ENCODE measurements around the gene POLR2H. TPM values are rescaled to one million over a fixed set of nuclear protein-coding genes. Genes with fewer than 3 reads are reported as not detected.

The POLR2H gene
- total RNA-seq, 4 donors from 2014 or later = 42.4 to 116 (median 66.2) TPM

DNA sequence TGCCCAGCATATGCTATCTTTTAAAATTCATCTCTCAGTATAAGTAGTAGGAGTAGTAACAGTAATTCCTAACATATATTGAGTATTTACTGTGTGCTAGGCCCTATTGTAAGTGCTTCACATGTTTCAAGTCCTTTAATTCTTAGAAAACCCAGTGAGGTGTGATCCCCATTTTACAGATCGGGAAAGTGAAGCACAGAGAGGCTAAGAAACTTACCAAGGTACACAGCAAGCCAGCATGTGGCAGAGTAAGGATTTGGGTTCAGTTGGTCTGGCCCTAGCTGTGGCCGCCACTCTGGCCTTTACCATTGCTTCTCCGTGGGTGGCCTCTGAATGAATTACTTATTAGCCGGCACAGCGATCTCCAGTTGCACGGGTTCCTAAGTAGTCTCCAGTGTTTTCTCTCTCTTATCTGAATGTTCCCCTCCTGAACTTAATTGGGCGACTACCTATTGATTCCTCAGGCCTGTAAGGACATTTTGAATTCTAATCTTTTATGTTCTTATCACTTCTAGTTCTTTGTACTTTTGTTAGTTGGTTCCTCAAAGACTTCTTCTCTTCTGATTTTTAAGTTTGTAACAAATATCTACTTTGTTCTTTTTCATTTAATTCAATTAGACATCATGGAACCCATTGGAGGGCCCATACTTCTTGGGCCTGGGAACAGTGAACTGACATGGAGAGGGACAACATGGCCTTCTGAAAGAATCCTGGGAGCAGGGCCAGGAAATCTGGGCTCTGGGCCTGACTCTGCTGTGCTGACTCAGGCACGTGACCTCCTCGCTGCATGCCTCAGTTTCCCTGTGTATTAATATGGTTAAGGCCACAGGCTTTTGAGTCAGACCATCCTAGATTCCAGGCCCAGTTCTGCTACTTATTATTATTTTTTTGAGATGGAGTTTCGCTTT, 11.7 kb upstream of the POLR2H start:
- no peak for DNase-seq (ENCODE audit: low spot score in 2 of 2)
- Histone ChIP-seq H3K4me3 (no peak overlapping the region), H3K27me3 (no peaks in the 10 kb centered on the region), H3K36me3 (peaks cover 2% of the 10 kb centered on the region), H3K4me1 (peaks cover 32% of the 10 kb centered on the region), H3K27ac (no peak overlapping the region), H3K9me3 (no peaks in the 10 kb centered on the region)
- TF ChIP-seq EP300 (IDR thresholded peaks at IDR 0.05) = no peak
- WGBS = 89% methylated on average over 10 of the region's 10 CpGs

GRCh38 chr3:184350618-184351017, 10.9 kb upstream of the POLR2H start:
- WGBS = 95% methylated on average over 6 of the region's 6 CpGs
- no peak for DNase-seq (ENCODE audit: low spot score in 2 of 2)
- no peak overlapping the region for H3K27ac ChIP-seq
- H3K27me3 ChIP-seq = no peaks in the 10 kb centered on the region
- peaks cover 24% of the 10 kb centered on the region for H3K4me1 ChIP-seq
- peaks cover 3% of the 10 kb centered on the region for H3K36me3 ChIP-seq
- TF ChIP-seq CTCF (IDR thresholded peaks at IDR 0.05) (no peak), POLR2AphosphoS5 (IDR thresholded peaks at IDR 0.05) (no peak), POLR2A (IDR thresholded peaks at IDR 0.05) (no peak), EP300 (IDR thresholded peaks at IDR 0.05) (no peak)
- no peaks in the 10 kb centered on the region for H3K9me3 ChIP-seq
- H3K4me3 ChIP-seq = no peak overlapping the region

DNA sequence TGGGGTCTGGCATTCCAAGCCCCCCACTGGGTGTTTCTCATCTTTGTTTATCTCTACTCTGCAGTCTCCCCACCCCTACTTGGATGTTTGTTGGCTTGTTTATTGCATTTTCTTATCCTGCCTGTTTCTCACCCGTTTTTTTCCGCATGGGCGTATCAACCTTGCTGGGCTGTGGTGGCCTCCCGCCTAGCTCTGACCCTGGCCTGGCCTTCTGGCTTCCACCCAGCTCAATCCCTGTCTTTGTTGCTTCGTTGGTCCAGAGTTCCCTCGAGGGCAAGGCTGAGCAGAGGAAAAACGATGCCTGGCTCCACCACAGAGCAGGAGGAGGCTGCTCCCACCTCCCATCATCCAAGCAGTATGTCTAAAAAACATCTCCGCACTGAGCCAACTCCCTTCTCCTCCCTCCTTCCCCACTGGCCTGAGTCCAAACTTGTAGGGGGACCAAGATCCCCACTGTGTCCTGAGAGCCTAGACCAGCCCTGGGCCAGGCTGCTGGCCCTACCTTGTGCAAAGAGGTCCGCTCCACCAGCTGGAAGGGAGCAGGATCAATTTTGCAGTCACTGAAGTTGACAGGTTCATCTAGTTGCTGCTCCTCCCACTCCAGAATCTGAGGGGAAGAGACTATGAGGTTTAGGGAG, 9.9 kb upstream of the POLR2H start:
- Histone ChIP-seq H3K27ac (no peak overlapping the region), H3K4me1 (peaks cover 15% of the 10 kb centered on the region), H3K9me3 (no peaks in the 10 kb centered on the region), H3K27me3 (no peaks in the 10 kb centered on the region), H3K36me3 (peaks cover 3% of the 10 kb centered on the region), H3K4me3 (no peak overlapping the region)
- no peak for TF ChIP-seq POLR2AphosphoS5 (IDR thresholded peaks at IDR 0.05)
- no peak for TF ChIP-seq EP300 (IDR thresholded peaks at IDR 0.05)
- TF ChIP-seq CTCF (IDR thresholded peaks at IDR 0.05) = no peak
- no peak for TF ChIP-seq POLR2A (IDR thresholded peaks at IDR 0.05)
- no peak for DNase-seq (ENCODE audit: low spot score in 2 of 2)
- 55% methylated on average over 9 of the region's 9 CpGs for WGBS

GRCh38 chr3:184352149-184352785, 9.2 kb upstream of the POLR2H start:
- H3K4me3 ChIP-seq = no peak overlapping the region
- WGBS = 61% methylated on average over 14 of the region's 15 CpGs
- TF ChIP-seq EP300 (IDR thresholded peaks at IDR 0.05) (no peak), POLR2A (IDR thresholded peaks at IDR 0.05) (no peak), CTCF (IDR thresholded peaks at IDR 0.05) (no peak), POLR2AphosphoS5 (IDR thresholded peaks at IDR 0.05) (no peak)
- DNase-seq (ENCODE audit: low spot score in 2 of 2) = no peak
- no peaks in the 10 kb centered on the region for H3K9me3 ChIP-seq
- no peaks in the 10 kb centered on the region for H3K27me3 ChIP-seq
- peaks cover 6% of the 10 kb centered on the region for H3K36me3 ChIP-seq
- H3K27ac ChIP-seq = no peak overlapping the region
- H3K4me1 ChIP-seq = peaks cover 15% of the 10 kb centered on the region

- Histone ChIP-seq H3K9me3 (no peaks in the 10 kb centered on the region), H3K4me3 (no peak overlapping the region), H3K36me3 (peaks cover 10% of the 10 kb centered on the region), H3K27me3 (no peaks in the 10 kb centered on the region), H3K27ac (no peak overlapping the region), H3K4me1 (peaks cover 15% of the 10 kb centered on the region)
- DNase-seq (ENCODE audit: low spot score in 2 of 2) = no peak
- WGBS = 92% methylated on average over 2 of the region's 11 CpGs
- TF ChIP-seq EP300 (IDR thresholded peaks at IDR 0.05) (no peak), POLR2A (IDR thresholded peaks at IDR 0.05) (no peak), POLR2AphosphoS5 (IDR thresholded peaks at IDR 0.05) (no peak), CTCF (IDR thresholded peaks at IDR 0.05) (no peak)
Observed at GRCh38 chr3:184352897-184353545, 8.5 kb upstream of the POLR2H start.
